Panc1 (cell line): Measurements from ENCODE around the gene LGI4. TPM values are rescaled to one million over a fixed set of nuclear protein-coding genes. Genes with fewer than 3 reads are reported as not detected.

Experiments used
- ATAC-seq: fragments of 200-7000 bp; cut with Tn5 transposase; 2 replicates; pipeline ENCODE4 v1.9.1; 2020; ENCODE audit warnings: mild to moderate bottlenecking, moderate library complexity
- BruUV-seq: library from RNA; stranded (reverse); fragments of 400-500 nt; replicated peaks from 2 replicates; lab custom pipeline; 2021; lab: Mats Ljungman, UMichigan
- CTCF ChIA-PET: fragments of 300-600 bp; sonication (Branson Sonifier 250); formaldehyde crosslinking; loops from one replicate; lab custom pipeline; 2022; ENCODE audit warnings: antibody characterized with exemption; lab: Charles Lee
- POLR2A ChIA-PET: fragments of 300-600 bp; sonication (Branson Sonifier 250); formaldehyde crosslinking; loops from one replicate; lab custom pipeline; 2022; ENCODE audit warnings: antibody characterized with exemption; lab: Charles Lee
- DNase-seq: peaks from one replicate; pipeline ENCODE4 v3.0.0-alpha.2; 2010; ENCODE audit warnings: low read depth, low spot score
- H3K27ac ChIP-seq: 2 replicates; pipeline ENCODE4 v1.5.1; 2011; ENCODE audit warnings: mild to moderate bottlenecking, low read length, inconsistent platforms
- H3K27me3 ChIP-seq: fragments of 200-500 bp; sonication (Bioruptor generic); 2 replicates; pipeline ENCODE4 v1.6.0; 2014; ENCODE audit warnings: low read length, inconsistent platforms; ENCODE audit not compliant: control insufficient read depth, insufficient read depth
- H3K36me3 ChIP-seq: fragments of 200-500 bp; sonication (Bioruptor generic); 2 replicates; pipeline ENCODE4 v1.5.1; 2014; ENCODE audit warnings: inconsistent platforms, mild to moderate bottlenecking, low read length, moderate library complexity; ENCODE audit not compliant: control insufficient read depth, insufficient read depth
- H3K4me1 ChIP-seq: 2 replicates; pipeline ENCODE4 v1.5.1; 2011; ENCODE audit warnings: inconsistent platforms, mild to moderate bottlenecking, low read length, moderate library complexity; ENCODE audit not compliant: control insufficient read depth, insufficient read depth
- H3K4me3 ChIP-seq, 2 experiments: 2 replicates each; pipeline ENCODE4 v1.5.1; 2011 to 2012; ENCODE audit warnings: low read depth in 2 of 2, low read length in 2 of 2, mild to moderate bottlenecking in 2 of 2, inconsistent platforms in 1 of 2, moderate library complexity in 1 of 2
- H3K9me3 ChIP-seq: fragments of 200-500 bp; sonication (Bioruptor generic); 2 replicates; pipeline ENCODE4 v1.5.1; 2014; ENCODE audit warnings: low read depth, mild to moderate bottlenecking, inconsistent platforms, low read length, moderate library complexity; ENCODE audit not compliant: control insufficient read depth, insufficient read depth
- POLR2AphosphoS5 ChIP-seq: IDR thresholded peaks from 2 replicates; pipeline ENCODE4 v1.6.1; 2012; ENCODE audit warnings: mild to moderate bottlenecking, low read depth, low read length, moderate library complexity
- SIN3A ChIP-seq: IDR thresholded peaks from 2 replicates; pipeline ENCODE4 v1.6.1; 2012; ENCODE audit warnings: low read depth, mild to moderate bottlenecking, low read length, moderate library complexity, borderline replicate concordance; ENCODE audit not compliant: insufficient read depth
- TCF7L2 ChIP-seq: IDR thresholded peaks from 2 replicates; pipeline ENCODE4 v1.6.1; 2011; ENCODE audit warnings: mild to moderate bottlenecking, low read depth, low read length, inconsistent platforms
- in situ Hi-C: cut with HindIII; loops from 2 replicates; pipeline ENCODE4 v1.10.0; 2016; ENCODE audit warnings: low sequenced_read_pairs, low pct_unique_long_range_greater_than_20kb
- intact Hi-C: fragments of 100-400 bp; cut with micrococcal nuclease; formaldehyde crosslinking; loops from one replicate; pipeline ENCODE4 v1.10.0; 2022; ENCODE audit not compliant: unreplicated experiment
- total RNA-seq: library from RNA; stranded (reverse); gene quantifications from one replicate; pipeline ENCODE4 v1.2.1, GENCODE V29; 2021; ENCODE audit not compliant: unreplicated experiment
- TF ChIP-seq, protein P1 (sequence below): fragments of 450-650 bp; IDR thresholded peaks from 2 replicates; pipeline ENCODE4 v1.5.1; 2017; ENCODE audit warnings: mild to moderate bottlenecking
- TF ChIP-seq, protein P2 (sequence below), 2 experiments: IDR thresholded peaks; 2 replicates each; pipeline ENCODE4 v1.6.1; 2011 to 2012; ENCODE audit warnings: low read depth in 2 of 2, control low read depth in 1 of 2, low read length in 1 of 2, mild to moderate bottlenecking in 1 of 2, moderate library complexity in 1 of 2; ENCODE audit not compliant: insufficient read depth in 1 of 2

LGI4 gene
- total RNA-seq, 1 experiment from 2014 or later = 0.18 TPM

DNA sequence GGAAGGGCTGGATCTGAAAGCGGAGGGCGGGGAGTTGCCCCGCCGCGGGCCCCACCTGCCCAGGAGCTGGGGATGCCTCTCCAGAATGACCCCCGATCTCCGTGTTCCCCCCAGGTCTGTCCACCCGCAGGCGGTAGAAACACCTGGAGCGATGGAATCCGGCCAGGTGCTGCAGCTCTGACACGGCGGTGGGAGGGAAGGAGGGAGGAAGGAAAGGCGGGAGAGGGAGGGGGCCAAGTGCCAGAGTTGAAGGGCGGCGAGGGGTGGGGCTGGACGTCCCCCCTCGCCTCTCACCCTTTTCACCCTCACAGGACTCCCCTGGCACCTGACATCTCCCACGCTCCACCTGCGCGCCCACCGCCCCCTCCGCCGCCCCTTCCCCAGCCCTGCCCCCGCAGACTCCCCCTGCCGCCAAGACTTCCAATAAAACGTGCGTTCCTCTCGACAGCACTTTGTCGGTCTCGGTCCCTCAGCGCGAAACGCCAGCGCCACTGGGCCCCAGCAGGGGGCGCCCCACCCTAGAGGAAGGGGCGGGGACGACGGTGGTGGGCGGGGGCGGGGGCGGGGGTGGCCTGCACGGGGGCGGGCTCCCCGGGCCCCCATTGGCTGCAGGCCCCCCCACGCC lies 7.9 kb upstream of the LGI4 start:
- Histone ChIP-seq H3K36me3 (no peaks in the 10 kb centered on the region; the same call in none of the 2 replicates), H3K4me3 (peak overlapping the region; percentile 6 to 31; a peak in 2 of 4 replicates), H3K27me3 (peaks cover 19% of the 10 kb centered on the region), H3K4me1 (peaks cover 13% of the 10 kb centered on the region), H3K27ac (no peak overlapping the region), H3K9me3 (no peaks in the 10 kb centered on the region)
- intact Hi-C loops (no loop called here), in situ Hi-C loops (no loop called here)
- TF ChIP-seq SIN3A = no peak
- TF ChIP-seq, protein P1, sequence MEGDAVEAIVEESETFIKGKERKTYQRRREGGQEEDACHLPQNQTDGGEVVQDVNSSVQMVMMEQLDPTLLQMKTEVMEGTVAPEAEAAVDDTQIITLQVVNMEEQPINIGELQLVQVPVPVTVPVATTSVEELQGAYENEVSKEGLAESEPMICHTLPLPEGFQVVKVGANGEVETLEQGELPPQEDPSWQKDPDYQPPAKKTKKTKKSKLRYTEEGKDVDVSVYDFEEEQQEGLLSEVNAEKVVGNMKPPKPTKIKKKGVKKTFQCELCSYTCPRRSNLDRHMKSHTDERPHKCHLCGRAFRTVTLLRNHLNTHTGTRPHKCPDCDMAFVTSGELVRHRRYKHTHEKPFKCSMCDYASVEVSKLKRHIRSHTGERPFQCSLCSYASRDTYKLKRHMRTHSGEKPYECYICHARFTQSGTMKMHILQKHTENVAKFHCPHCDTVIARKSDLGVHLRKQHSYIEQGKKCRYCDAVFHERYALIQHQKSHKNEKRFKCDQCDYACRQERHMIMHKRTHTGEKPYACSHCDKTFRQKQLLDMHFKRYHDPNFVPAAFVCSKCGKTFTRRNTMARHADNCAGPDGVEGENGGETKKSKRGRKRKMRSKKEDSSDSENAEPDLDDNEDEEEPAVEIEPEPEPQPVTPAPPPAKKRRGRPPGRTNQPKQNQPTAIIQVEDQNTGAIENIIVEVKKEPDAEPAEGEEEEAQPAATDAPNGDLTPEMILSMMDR = peak; percentile 96
- BruUV-seq = no TSS peak
- ChIA-PET POLR2A (no interaction called here), CTCF (interaction anchor here (0.6 to 0.9 kb wide), 6 partner anchors 10 to 371 kb away, joined by 3 to 9 read pairs (median 7); no protein-coding TSS in a partner anchor)
- ATAC-seq = peak; percentile 51
- no peak for DNase-seq

DNA sequence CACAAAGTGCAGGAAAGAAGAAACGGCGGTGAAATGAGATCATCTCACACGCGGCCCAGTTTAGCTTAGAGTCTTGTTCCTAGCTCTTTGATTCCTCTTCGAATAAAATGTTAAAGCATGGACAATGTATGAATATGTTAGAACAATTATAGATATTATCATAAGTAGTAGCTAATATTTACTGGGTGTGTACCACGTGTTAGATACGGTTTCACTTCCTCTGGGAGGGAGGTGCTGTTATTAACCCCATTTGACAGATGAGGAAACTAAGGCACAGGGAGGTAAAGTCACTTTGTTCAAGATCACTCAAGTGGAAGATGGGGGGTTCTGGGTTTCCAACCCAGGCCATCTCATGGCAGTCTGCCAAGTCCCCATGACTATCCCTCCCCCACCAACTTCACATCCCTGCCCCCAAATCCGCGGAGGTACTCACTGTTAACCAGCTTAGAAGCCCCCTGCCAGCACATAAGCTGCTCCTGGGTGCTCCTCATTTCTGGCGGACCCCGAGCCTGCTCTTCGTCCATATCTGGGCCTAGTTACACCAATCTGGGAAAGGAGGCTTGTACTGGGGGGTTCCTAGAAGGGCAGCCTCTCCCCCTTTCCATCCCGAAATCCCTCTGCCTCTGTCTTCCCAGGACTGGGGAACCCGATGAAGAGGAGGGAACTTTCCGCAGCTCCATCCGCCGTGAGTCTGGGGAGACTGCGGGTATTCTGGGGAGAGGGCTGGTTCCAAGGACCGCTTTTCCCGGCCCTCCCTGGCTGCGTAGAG lies 7.2 kb upstream of the LGI4 start:
- Histone ChIP-seq H3K27ac (no peak overlapping the region), H3K27me3 (peaks cover 19% of the 10 kb centered on the region)
- CTCF ChIA-PET = interaction anchor here (0.6 to 1.4 kb wide), 6 partner anchors 11 to 370 kb away, joined by 3 to 9 read pairs (median 7); no protein-coding TSS in a partner anchor

More for the DNA sequence above, 7.2 kb upstream of the LGI4 start:
- POLR2A ChIA-PET = interaction anchor here (0.5 to 0.6 kb wide), 2 partner anchors 9 to 134 kb away, joined by 3 read pairs; no protein-coding TSS in a partner anchor
- no peaks in the 10 kb centered on the region; the same call in none of the 2 replicates for H3K36me3 ChIP-seq
- TF ChIP-seq, protein P1 = no peak
- no peak for TF ChIP-seq POLR2AphosphoS5
- TF ChIP-seq TCF7L2 = no peak
- TF ChIP-seq, protein P2, sequence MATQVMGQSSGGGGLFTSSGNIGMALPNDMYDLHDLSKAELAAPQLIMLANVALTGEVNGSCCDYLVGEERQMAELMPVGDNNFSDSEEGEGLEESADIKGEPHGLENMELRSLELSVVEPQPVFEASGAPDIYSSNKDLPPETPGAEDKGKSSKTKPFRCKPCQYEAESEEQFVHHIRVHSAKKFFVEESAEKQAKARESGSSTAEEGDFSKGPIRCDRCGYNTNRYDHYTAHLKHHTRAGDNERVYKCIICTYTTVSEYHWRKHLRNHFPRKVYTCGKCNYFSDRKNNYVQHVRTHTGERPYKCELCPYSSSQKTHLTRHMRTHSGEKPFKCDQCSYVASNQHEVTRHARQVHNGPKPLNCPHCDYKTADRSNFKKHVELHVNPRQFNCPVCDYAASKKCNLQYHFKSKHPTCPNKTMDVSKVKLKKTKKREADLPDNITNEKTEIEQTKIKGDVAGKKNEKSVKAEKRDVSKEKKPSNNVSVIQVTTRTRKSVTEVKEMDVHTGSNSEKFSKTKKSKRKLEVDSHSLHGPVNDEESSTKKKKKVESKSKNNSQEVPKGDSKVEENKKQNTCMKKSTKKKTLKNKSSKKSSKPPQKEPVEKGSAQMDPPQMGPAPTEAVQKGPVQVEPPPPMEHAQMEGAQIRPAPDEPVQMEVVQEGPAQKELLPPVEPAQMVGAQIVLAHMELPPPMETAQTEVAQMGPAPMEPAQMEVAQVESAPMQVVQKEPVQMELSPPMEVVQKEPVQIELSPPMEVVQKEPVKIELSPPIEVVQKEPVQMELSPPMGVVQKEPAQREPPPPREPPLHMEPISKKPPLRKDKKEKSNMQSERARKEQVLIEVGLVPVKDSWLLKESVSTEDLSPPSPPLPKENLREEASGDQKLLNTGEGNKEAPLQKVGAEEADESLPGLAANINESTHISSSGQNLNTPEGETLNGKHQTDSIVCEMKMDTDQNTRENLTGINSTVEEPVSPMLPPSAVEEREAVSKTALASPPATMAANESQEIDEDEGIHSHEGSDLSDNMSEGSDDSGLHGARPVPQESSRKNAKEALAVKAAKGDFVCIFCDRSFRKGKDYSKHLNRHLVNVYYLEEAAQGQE (IDR thresholded peaks at IDR 0.05; ENCODE audit: insufficient read depth in 1 of 2, low read depth in 2 of 2, low read length in 1 of 2) = no peak
- ATAC-seq (no peak), DNase-seq (no peak)
- intact Hi-C loops (no loop called here), in situ Hi-C loops (no loop called here)
- H3K9me3 ChIP-seq = no peaks in the 10 kb centered on the region
- BruUV-seq = no TSS peak
- peaks cover 13% of the 10 kb centered on the region for H3K4me1 ChIP-seq
- peak overlapping the region; percentile 6 to 31; a peak in 2 of 4 replicates for H3K4me3 ChIP-seq
